ENCODE data around the gene LRFN4.

LRFN4 gene

DNA sequence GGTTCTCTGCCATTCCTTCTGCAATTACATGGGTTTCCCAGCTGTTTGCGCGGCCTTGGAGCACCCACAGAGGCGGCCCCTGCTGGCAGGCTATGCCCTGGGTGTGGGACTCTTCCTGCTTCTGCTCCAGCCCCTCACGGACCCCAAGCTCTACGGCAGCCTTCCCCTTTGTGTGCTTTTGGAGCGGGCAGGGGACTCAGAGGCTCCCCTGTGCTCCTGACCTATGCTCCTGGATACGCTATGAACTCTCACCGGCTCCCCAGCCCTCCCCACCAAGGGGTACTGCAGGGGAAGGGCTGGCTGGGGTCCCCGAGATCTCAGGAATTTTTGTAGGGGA is 11.0 kb upstream of the LRFN4 start:
- DNase-seq: no peak

DNA sequence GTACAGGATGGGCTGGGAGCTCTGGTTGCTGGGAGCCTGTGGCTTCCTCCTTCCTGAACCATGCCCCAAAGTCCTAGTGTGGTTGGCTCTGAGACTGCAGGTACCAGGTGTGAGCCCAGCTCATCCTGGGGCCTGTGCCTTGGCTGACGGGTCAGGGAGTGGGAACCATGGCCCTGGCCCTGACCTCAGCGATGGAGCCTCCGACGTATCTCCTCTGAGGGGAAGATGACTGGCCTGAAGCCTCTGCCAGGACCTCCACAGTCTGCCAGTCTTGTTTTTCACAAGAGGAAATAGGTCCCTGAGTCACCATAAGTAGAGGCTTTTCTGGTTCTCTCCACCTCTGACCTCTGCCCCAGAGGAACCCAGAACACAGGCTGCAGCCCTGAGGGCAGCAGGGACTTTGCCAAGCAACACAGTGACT is 10.2 kb upstream of the LRFN4 start:
- DNase-seq: no peak

- no peak for DNase-seq
These were observed 9.2 kb upstream of the LRFN4 start for GRCh38 chr11:66847461-66848232.

DNA sequence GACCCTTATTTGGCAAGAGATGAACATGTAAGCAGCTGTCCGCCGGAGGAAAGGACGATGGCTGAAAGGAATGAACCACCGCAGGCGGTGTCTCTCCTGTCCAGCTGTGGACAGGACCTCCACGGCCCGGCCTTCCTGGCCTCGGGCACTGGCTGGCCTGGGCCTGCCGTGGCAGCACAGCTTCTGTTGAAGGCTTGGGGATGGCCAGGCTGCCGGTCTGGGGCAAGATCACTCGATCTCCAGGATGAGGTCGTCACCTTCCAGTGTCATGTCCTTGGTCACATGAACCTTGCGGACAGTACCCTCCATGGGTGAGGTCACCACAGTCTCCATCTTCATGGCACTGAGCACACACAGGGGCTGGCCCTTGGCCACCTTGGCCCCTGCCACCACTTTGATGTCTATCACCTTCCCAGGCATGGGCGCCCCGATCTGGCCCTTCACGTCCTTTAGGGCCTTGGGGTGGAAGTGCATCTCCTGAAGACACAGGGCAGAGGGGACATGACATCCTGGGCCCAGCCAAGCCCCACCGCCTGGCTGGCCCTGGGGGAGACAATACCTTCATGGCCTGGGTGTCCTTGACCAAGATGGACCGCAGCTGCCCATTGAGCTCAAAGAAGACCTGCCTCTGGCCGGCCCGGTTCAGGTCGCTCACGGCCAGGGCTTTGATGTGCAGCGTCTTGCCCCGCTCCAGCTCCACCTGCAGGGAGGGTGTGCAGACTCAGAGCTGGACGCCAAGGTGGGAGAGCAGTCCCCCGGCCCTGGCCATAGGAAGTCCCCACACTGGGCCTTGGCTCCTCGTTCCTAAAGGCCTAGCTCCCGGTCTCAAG is 8.0 kb upstream of the LRFN4 start:
- no peak for DNase-seq

DNA sequence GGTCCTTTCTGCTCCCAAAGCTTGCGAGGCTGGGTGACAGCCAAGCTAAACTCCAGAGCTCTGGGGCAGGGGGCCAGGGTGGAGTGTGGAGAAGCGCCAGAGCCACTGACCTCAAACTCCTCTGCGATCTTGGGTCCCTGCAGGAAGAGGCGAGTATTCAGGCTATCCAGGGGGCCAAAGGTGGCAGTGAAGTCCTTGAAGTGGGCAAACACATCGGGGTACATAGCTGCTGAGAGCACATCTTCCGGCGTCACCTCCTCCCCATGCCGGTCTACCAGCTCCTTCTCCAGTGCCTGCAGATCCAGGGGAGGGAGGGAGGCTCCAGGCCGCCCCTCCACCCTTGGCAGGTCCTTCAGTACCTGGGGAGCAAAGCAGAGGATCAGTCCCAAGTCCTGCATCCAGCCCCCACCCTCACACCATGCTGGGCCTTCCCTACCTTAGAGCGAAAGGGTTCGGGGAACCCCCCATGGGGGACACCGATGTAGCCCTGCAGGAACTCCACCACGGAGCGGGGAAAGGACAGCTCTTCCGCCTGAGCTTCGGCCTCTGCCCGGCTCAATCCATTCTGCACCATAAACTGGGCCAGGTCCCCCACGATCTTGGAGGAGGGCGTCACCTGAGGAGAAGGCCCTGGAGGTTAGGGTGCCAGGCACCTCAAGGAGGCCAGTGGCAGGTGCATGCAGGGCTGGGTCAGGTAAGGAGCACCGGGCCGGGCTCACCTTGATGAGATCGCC is 7.2 kb upstream of the LRFN4 start:
- no peak for DNase-seq

GRCh38 chr11:66850235-66850587 is 6.7 kb upstream of the LRFN4 start:
- no peak for DNase-seq

DNA sequence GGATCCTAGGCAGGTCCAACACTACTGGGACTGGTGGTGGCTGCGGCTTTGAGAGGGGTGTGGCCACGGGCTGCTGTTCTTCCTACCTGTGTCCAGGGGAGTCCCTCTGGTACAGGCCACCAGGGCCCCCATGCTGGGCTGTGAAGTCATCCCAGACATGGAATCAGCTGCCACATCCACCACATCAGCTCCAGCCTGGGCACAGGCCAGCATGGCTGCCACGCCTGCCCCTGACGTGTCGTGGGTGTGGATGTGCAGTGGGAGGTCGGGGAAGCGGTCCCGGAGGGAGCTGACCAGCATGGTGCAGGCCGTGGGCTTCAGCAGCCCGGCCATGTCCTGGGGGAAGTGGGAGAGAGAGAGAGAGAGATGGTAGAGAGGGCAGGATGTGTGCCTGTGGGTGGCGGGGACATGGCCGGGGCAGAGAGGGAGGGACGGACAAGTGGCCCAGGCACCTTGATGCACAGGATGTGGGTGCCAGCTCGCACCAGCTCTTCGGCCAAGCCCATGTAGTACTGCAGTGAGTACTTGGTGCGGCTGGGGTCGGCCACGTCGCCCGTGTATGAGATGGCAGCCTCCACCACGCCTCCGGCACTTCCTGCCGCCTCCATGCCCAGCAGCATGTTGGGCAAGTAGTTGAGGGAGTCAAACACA is 6.2 kb upstream of the LRFN4 start:
- DNase-seq: no peak

GRCh38 chr11:66851239-66851596 is 5.6 kb upstream of the LRFN4 start:
- no peak for DNase-seq

DNA sequence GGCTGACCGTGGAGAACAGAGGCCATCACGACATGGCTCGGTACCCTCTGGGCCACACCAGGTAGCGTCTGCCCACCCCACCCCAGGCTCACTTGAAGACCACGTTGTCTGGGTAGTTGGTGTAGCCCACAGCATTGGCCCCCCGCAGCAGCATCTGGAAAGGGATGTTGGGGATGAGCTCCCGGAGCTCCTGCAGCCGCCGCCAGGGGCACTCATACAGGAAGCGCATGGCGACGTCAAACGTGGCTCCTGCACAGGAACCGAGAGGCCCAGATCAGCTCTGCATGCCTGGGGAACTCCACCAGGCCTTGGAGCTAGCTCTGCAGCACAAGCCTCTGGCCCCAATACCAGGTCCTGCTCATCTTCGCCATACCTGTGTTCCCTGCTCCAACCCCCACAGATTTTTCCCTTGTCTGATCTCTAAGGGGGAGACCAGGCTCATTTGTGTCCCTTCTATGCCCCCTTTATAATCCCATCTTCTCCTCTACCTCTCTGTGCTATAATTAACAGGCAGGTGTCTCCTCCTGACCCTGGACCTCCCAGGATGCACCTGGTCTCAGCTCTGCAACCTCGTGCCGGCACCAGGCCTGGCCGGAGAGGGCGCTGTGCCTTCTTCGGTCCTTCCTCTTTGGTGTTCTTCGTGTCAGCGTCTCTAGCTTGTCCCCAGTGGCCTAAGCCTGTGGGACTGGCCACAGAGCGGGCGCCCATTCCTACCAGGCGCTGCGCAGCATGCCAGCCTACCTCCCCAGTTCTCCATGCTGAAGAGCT is 5.0 kb upstream of the LRFN4 start:
- no peak for DNase-seq

GRCh38 chr11:66852466-66853241 is 4.2 kb upstream of the LRFN4 start:
- DNase-seq: no peak

DNA sequence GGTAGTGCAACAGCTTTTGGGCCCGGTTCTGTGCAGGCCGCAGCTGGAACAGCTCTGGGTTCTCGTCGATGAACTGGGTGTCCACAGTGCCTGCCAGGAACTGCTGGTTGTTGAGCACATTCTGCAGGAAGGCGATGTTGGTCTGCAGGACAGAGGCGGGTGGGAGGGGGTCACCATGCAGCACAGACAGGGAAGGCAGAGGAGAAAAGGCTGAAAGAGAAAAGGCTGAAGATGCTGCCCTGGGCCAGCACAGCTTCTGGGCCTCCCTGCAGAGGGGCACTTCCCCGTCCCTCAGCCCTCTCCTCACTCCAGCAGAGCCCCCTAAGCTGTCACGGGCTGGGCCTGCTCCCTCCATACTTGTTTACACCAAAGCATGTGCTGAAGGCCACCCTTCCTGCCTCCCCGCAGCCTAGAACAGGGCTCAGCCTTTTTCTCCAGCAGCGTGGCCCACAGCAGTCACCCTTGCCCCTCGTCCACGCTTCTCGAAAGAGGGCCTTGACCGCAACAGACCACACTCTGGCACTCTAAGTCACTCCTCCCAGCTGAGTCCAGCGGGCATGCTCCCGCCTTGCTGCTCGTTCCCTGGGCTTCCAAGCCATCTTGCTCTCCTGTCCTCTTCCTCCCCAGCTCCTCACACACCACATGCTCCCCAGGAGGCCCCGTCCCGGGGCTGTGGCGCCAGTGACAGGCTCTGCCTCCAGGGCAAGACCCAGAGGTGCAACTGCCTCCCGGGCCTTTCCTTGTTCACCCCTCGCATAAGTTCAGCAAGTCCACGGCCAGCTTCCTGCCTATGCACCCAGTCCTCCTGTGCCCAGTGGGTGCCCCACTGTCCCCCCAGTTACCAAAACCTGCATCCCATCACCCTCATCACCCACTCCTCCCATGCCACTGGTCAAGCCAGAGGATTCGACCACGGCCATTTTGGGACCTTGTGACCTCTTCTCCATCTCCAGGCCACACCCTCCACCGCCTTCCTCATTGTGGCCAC is 3.3 kb upstream of the LRFN4 start:
- DNase-seq: no peak

DNA sequence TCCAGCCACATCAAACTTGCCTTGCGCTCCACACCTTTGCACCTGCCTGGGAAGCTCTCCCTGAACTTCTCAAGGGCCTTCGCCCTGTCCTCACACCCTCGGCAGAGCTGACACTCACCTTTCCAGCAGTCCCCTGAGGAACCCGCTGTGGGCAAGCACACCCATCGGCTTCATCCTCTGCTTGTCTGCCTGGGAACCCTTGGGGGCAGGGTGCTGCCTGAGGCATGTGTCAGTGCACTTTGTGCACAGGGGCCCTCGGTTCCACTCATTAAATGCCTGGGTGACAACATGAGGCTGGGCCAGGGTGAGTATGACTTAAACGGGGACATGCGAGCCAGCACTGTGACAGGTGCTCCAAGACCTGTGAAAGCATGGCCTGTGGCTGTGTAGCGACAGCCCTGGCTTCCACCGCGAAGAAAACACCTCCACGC is 2.6 kb upstream of the LRFN4 start:
- no peak for DNase-seq

DNA sequence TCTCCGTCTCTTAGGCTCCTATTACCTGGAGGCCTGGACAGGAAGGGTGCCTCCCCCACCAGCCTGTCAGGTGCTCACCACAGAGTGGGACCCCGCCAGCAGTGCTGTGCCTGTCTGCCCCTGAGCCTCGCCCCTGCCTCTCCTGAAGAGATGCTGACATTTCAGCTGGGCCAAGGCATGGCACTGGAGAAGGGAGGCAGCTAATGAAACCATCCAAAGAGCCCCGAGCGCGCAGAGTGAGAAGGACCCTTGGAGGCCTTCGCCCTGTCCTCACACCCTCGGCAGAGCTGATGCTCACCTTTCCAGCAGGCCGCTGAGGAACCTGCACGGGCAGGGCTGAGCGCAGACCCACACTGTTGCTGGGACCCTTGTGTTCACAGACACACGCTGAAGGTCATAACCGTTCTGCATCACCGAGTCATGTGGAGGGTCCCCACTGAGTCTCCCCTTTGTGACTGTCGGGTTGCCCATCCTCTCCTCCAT is 2.1 kb upstream of the LRFN4 start:
- no peak for DNase-seq

DNA sequence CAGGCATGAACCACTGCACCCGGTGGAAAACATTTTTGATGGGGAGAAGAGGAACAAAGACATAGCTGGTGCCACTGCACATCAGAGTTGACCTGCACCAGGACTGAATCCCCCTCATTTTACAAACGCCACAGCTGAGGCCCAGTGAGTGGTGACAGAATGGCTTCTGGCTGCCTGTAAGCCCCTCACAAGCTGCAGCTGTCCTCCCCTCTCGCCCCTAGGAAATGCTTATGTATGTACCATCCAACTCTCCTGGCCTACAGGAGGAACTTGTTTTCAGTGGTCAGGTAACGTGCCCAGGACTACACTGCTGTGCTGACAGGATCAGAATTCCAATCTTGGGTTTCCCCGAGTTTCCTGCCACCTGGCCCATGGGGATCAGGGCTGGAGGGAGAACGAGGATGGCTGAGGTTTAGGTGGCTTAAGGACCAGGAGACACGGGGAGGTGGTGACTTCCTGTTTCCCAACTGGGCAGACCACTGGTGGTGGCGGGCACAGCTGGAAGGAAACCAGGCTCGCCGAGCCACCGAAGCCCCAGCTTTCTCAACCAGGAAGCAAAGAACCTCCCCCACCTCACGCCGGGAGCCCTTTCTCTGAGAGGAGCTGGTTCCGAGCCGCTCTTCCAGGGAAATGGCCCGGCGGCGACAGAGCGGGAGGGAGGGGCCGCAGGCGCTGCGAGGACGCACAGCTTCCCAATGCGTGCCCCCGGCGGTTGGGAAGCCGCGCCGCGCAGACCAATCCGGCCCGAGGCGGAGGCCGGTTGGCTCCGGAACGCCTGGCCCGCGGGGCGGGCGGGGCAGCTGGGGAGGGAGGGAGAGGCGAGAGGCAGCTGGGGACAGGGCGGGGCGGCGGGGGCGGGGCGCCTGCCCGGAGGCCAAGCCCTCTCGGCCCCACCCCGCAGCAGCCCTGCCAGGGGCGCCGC is 1.0 kb upstream of the LRFN4 start:
- DNase-seq: peak; percentile 94

DNA sequence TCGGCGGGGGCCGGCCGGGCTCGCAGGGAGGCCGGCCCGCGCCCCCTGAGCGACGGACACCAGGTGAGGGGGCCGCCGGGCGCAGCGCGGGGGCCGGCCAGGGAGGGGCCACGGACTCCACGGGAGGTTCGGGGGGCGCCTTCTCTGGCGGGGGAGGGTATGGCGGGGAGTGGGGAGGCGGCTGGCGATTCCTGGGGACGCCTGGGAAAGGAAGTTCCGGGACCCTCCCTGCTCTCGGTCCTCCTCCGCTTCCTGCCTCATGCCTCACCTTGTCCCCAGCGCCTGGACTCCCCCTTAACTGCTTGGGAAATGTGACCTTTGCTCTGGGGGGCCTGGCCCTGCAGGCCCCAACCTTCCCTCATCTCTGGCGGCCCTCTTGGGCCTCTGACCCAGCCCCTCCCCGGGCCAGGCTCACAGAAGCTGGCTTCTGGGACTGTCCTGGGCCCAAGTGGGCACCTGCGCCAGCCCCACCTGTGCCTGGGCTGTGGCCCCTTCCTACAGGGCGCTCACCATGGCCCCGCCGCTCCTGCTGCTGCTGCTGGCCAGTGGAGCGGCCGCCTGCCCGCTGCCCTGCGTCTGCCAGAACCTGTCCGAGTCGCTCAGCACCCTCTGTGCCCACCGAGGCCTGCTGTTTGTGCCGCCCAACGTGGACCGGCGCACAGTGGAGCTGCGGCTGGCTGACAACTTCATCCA is 516 bp downstream of the LRFN4 start:
- peak in 1 of 2 experiments; percentile 20 for DNase-seq

DNA sequence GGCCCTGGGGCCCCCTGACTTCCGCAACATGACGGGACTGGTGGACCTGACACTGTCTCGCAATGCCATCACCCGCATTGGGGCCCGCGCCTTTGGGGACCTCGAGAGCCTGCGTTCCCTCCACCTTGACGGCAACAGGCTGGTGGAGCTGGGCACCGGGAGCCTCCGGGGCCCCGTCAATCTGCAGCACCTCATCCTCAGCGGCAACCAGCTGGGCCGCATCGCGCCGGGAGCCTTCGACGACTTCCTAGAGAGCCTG is 992 bp downstream of the LRFN4 start:
- DNase-seq: no peak

DNA sequence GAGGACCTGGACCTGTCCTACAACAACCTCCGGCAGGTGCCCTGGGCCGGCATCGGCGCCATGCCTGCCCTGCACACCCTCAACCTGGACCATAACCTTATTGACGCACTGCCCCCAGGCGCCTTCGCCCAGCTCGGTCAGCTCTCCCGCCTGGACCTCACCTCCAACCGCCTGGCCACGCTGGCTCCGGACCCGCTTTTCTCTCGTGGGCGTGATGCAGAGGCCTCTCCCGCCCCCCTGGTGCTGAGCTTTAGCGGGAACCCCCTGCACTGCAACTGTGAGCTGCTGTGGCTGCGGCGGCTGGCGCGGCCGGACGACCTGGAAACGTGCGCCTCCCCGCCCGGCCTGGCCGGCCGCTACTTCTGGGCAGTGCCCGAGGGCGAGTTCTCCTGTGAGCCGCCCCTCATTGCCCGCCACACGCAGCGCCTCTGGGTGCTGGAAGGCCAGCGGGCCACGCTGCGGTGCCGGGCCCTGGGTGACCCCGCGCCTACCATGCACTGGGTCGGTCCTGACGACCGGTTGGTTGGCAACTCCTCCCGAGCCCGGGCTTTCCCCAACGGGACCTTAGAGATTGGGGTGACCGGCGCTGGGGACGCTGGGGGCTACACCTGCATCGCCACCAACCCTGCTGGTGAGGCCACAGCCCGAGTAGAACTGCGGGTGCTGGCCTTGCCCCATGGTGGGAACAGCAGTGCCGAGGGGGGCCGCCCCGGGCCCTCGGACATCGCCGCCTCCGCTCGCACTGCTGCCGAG is 1.5 kb downstream of the LRFN4 start:
- no peak for DNase-seq
